ACC112 (cell line): ENCODE data around the gene NPR2.

Experiments used
- H2AFZ ChIP-seq: fragments of 200-600 bp; sonication (generic); one replicate; pipeline ENCODE4 v1.6.0; 2017; ENCODE audit warnings: antibody characterized with exemption, low read length; ENCODE audit not compliant: unreplicated experiment
- H3K27ac ChIP-seq: fragments of 200-600 bp; sonication (generic); 2 replicates; pipeline ENCODE4 v1.5.1; 2014; ENCODE audit warnings: low read depth, mild to moderate bottlenecking, antibody characterized with exemption, low read length, moderate library complexity
- H3K27me3 ChIP-seq: fragments of 200-600 bp; sonication (generic); 2 replicates; pipeline ENCODE4 v1.6.1; 2014; ENCODE audit warnings: mild to moderate bottlenecking, antibody characterized with exemption, low read length, moderate library complexity, mixed read lengths; ENCODE audit not compliant: insufficient read depth
- H3K36me3 ChIP-seq: fragments of 200-600 bp; sonication (generic); 2 replicates; pipeline ENCODE4 v1.6.1; 2016; ENCODE audit warnings: mild to moderate bottlenecking, antibody characterized with exemption, low read length, moderate library complexity, mixed read lengths; ENCODE audit not compliant: insufficient read depth
- H3K4me1 ChIP-seq: fragments of 200-600 bp; sonication (generic); one replicate; pipeline ENCODE4 v1.6.1; 2016; ENCODE audit warnings: low read length, mixed read lengths; ENCODE audit not compliant: insufficient read depth, unreplicated experiment, control insufficient read depth
- H3K4me3 ChIP-seq: fragments of 200-600 bp; sonication (generic); 2 replicates; pipeline ENCODE4 v1.5.1; 2014; ENCODE audit warnings: mild to moderate bottlenecking, low read depth, low read length
- H3K79me2 ChIP-seq: fragments of 200-600 bp; sonication (generic); one replicate; pipeline ENCODE4 v1.6.0; 2016; ENCODE audit warnings: low read length; ENCODE audit not compliant: control insufficient read depth, unreplicated experiment, insufficient read depth

Gene NPR2

GRCh38 chr9:35842795-35843194 lies 51.4 kb downstream of the NPR2 start:
- H2AFZ ChIP-seq: no peak overlapping the region
- no peaks in the 10 kb centered on the region for H3K36me3 ChIP-seq
- H3K27ac ChIP-seq: no peak overlapping the region
- no peak overlapping the region for H3K4me3 ChIP-seq
- no peaks in the 10 kb centered on the region for H3K79me2 ChIP-seq
- no peaks in the 10 kb centered on the region for H3K27me3 ChIP-seq
- H3K4me1 ChIP-seq: peaks cover 33% of the 10 kb centered on the region

GRCh38 chr9:35844628-35845270 lies 53.4 kb downstream of the NPR2 start:
- Histone ChIP-seq H3K27me3 (no peaks in the 10 kb centered on the region), H3K4me1 (peaks cover 41% of the 10 kb centered on the region), H3K4me3 (no peak overlapping the region), H2AFZ (no peak overlapping the region), H3K36me3 (no peaks in the 10 kb centered on the region), H3K79me2 (no peaks in the 10 kb centered on the region), H3K27ac (peak overlapping the region; percentile 56)

GRCh38 chr9:35845824-35846771 lies 54.7 kb downstream of the NPR2 start:
- Histone ChIP-seq H3K4me3 (no peak overlapping the region), H3K4me1 (peaks cover 41% of the 10 kb centered on the region), H2AFZ (no peak overlapping the region), H3K27ac (no peak overlapping the region), H3K27me3 (no peaks in the 10 kb centered on the region), H3K79me2 (no peaks in the 10 kb centered on the region), H3K36me3 (no peaks in the 10 kb centered on the region)

GRCh38 chr9:35847792-35848572 lies 56.6 kb downstream of the NPR2 start:
- Histone ChIP-seq H2AFZ (peak overlapping the region; percentile 4), H3K27ac (peak overlapping the region; percentile 24; the same call in 1 of the 2 replicates), H3K79me2 (no peaks in the 10 kb centered on the region), H3K27me3 (no peaks in the 10 kb centered on the region), H3K36me3 (no peaks in the 10 kb centered on the region), H3K4me3 (no peak overlapping the region), H3K4me1 (peaks cover 33% of the 10 kb centered on the region)

DNA sequence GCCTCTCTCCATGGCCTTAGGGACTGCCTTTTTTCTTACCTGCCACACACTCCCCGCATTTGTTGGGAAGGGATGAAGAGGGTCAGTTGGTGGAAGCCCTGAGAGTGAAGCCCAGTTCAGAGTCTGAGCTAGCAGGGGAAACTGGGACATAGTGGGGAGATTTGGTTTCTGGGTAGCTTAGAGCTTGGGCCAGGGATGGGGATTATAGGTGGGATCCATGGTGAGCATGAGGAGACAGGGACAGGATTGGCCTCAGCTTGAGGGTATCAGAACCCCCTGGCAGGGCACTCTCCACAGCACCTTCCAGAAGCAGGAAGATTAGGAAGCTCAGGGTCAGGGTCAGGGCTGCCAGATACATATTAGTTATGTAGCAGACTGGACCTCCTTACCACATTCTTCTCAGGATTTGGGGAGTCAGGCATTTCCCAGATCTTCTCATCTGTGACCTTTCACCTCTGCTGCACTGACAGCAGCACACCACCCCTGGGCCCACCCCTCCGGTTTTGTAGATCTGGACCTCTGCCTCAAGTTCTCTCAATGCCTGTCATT lies 61.0 kb downstream of the NPR2 start:
- no peak overlapping the region for H3K4me3 ChIP-seq
- no peaks in the 10 kb centered on the region for H3K27me3 ChIP-seq
- no peak overlapping the region for H2AFZ ChIP-seq
- peaks cover 11% of the 10 kb centered on the region for H3K4me1 ChIP-seq
- no peak overlapping the region for H3K27ac ChIP-seq
- H3K36me3 ChIP-seq: no peaks in the 10 kb centered on the region
- no peaks in the 10 kb centered on the region for H3K79me2 ChIP-seq

GRCh38 chr9:35852876-35853865 lies 61.8 kb downstream of the NPR2 start:
- H2AFZ ChIP-seq: no peak overlapping the region
- H3K36me3 ChIP-seq: no peaks in the 10 kb centered on the region
- H3K79me2 ChIP-seq: no peaks in the 10 kb centered on the region
- H3K27ac ChIP-seq: no peak overlapping the region
- no peak overlapping the region for H3K4me3 ChIP-seq
- H3K27me3 ChIP-seq: no peaks in the 10 kb centered on the region
- peaks cover 4% of the 10 kb centered on the region for H3K4me1 ChIP-seq

GRCh38 chr9:35854091-35854762 lies 62.8 kb downstream of the NPR2 start:
- no peak overlapping the region for H2AFZ ChIP-seq
- no peak overlapping the region for H3K27ac ChIP-seq
- H3K4me3 ChIP-seq: no peak overlapping the region
- H3K4me1 ChIP-seq: no peaks in the 10 kb centered on the region
- no peaks in the 10 kb centered on the region for H3K79me2 ChIP-seq
- no peaks in the 10 kb centered on the region for H3K36me3 ChIP-seq
- H3K27me3 ChIP-seq: no peaks in the 10 kb centered on the region

GRCh38 chr9:35856206-35856605 lies 64.8 kb downstream of the NPR2 start:
- Histone ChIP-seq H3K4me3 (no peak overlapping the region), H3K27ac (no peak overlapping the region), H3K79me2 (no peaks in the 10 kb centered on the region), H3K27me3 (peaks cover 14% of the 10 kb centered on the region), H3K4me1 (no peaks in the 10 kb centered on the region), H3K36me3 (no peaks in the 10 kb centered on the region), H2AFZ (no peak overlapping the region)

GRCh38 chr9:35856882-35857281 lies 65.5 kb downstream of the NPR2 start:
- peaks cover 21% of the 10 kb centered on the region for H3K27me3 ChIP-seq

More at GRCh38 chr9:35856882-35857281, 65.5 kb downstream of the NPR2 start:
- Histone ChIP-seq H3K36me3 (no peaks in the 10 kb centered on the region), H3K79me2 (no peaks in the 10 kb centered on the region), H3K4me3 (no peak overlapping the region), H3K27ac (no peak overlapping the region), H3K4me1 (no peaks in the 10 kb centered on the region), H2AFZ (no peak overlapping the region)
